HG03175 (cell line): ENCODE measurements around the gene CCDC93.
"Not testable (repeated sequence)": the region's sequence is repeated elsewhere in the genome, so short reads cannot be mapped to it uniquely, and the experiment has no call there.

Source experiments
- ATAC-seq: cut with Tn5 transposase; IDR thresholded peaks from one replicate; pipeline ENCODE4 v1.9.1; 2021; ENCODE audit warnings: mild to moderate bottlenecking, moderate library complexity; ENCODE audit not compliant: unreplicated experiment

CCDC93 gene

DNA sequence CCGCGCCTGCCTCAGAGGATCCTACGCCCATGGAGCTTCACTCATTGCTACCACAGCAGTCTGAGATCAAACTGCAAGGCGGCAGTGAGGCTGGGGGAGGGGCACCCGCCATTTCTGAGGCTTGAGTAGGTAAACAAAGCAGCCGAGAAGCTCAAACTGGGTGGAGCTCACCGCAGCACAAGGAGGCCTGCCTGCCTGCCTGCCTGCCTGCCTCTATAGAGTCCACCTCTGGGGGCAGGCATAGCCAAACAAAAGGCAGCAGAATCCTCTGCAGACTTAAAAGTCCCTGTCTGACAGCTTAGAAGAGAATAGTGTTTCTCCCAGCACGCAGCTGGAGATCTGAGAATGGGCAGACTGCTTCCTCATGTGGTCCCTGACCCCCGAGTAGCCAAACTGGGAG is 90.4 kb downstream of the CCDC93 start:
- not testable (repeated sequence) for ATAC-seq

- no peak for ATAC-seq
Observed at GRCh38 chr2:117921520-117921919, 92.3 kb downstream of the CCDC93 start.

- ATAC-seq: no peak
Observed at GRCh38 chr2:117918608-117919007, 95.3 kb downstream of the CCDC93 start.

DNA sequence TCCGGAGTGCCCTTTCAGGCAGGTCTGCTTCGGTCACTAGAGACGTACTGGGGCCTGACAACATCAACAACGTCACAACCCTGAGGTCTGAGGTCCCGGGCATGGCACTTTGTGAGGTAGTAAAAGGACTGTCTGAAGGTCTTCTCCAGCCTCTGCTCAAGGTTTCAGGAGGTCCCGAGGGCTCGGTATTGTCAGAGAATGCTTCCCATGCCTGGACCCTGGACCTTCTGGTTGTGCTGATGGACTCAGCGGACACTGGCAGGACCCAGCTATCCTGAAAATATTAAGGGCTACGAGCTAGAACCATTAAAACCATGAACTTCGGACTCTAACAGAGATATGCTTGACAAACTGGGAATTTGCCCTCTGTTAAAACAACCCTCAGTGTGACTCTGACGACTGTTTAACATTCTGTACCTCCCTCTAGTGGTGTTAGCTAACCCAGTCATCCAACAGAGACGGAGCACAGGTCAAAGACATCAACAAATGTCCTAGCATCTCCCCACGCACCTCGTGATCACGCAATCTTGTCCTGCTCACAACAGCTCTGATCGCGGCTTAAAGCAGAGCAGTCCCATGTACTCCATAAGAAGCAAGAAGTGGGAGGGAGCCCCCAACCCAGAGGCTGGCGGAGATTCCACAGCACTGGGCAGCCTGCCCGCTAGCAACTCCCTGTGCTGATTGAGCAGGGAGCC is 96.5 kb downstream of the CCDC93 start:
- no peak for ATAC-seq

- no peak for ATAC-seq
Observed at GRCh38 chr2:117902933-117903332, 110.9 kb downstream of the CCDC93 start.

- no peak for ATAC-seq
Observed at GRCh38 chr2:117888897-117889296, 125.0 kb downstream of the CCDC93 start.

GRCh38 chr2:117885308-117885707 is 128.6 kb downstream of the CCDC93 start:
- ATAC-seq: no peak

DNA sequence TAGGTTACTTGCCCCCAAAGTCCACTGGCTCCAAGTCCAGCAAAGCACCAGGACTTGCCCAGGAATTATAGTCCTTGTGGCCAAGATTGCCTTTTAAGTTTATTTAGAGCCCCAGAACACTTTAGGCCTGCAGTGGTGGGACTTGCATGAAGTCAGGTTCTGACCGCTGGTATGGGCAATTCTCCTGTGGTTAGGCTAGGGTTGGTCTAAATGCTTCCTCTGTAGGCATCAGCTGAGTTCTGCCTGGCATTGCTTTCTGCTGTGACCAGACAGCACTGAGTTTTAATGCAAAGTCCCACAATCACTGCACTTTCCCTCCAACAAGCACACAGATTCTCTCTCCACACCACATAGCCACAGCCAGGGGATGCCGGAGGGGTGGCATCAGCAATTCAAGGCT is 134.9 kb downstream of the CCDC93 start:
- no peak for ATAC-seq

DNA sequence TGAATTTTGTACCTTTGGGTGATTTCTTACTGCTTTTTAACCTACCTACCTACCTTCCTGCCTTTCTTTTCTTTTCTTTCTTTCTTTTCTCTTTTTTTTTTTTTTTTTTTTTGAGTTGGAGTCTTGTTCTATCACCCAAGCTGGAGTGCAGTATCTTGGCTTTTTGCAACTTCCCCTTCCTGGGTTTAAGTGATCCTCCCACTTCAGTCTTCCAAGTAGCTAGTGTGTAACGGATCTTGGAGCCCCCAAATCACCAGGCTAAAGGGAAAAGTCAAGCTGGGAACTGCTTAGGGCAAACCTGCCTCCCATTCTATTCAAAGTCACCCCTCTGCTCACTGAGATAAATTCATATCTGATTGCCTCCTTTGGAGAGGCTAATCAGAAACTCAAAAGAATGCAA is 138.1 kb downstream of the CCDC93 start:
- ATAC-seq: no peak
